ENCODE data around the gene ZBTB43.

DNA sequence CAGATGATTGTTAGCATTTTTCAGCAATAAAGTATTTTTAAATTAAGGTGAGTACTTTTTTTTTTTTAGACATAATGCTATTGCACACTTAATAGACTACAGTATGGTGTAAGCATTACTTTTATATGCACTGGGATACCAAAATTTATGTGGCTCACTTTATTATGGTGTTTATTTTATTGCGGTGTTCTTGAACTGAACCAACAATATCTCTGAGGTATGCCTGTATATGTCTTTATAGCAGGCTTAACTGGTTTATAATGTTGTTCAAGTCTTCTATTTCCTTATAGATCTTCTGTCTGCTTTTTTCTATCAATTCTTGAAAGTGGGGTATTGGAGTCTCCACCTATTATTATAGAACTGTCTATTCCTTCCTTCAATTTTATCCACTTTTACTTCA, 18.0 kb downstream of the ZBTB43 start:
- TF ChIP-seq, protein P1, sequence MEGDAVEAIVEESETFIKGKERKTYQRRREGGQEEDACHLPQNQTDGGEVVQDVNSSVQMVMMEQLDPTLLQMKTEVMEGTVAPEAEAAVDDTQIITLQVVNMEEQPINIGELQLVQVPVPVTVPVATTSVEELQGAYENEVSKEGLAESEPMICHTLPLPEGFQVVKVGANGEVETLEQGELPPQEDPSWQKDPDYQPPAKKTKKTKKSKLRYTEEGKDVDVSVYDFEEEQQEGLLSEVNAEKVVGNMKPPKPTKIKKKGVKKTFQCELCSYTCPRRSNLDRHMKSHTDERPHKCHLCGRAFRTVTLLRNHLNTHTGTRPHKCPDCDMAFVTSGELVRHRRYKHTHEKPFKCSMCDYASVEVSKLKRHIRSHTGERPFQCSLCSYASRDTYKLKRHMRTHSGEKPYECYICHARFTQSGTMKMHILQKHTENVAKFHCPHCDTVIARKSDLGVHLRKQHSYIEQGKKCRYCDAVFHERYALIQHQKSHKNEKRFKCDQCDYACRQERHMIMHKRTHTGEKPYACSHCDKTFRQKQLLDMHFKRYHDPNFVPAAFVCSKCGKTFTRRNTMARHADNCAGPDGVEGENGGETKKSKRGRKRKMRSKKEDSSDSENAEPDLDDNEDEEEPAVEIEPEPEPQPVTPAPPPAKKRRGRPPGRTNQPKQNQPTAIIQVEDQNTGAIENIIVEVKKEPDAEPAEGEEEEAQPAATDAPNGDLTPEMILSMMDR (IDR thresholded peaks at IDR 0.05): no peak
- TF ChIP-seq EP300 (IDR thresholded peaks at IDR 0.05) (no peak), POLR2A (IDR thresholded peaks at IDR 0.05; ENCODE audit: low read depth) (no peak)

Data from esophagus muscularis mucosa (tissue), 4 donors.